ENCODE results near the gene VSNL1. TPM values are rescaled to one million over a fixed set of nuclear protein-coding genes. Genes with fewer than 3 reads are reported as not detected.

The VSNL1 gene
- total and polyA plus RNA-seq, 10 of the 15 experiments (the other 5 are each of a cell fraction or from before 2014, with no cell fraction given), result 0.04 to 0.30 (median 0.12) TPM; not detected in 4

GRCh38 chr2:17646838-17647701 is 106.6 kb downstream of the VSNL1 start:
- Histone ChIP-seq H2AFZ (ENCODE audit: control insufficient read depth, low read depth, low read length) (no peak overlapping the region), H3K27me3 (replicated peaks in 1 of 2; ENCODE audit: control insufficient read depth in 2 of 2, insufficient read depth in 2 of 2, low read length in 1 of 2) (no peaks in the 10 kb centered on the region), H3K27ac (ENCODE audit: control insufficient read depth, insufficient read depth) (no peak overlapping the region), H3K36me3 (ENCODE audit: control insufficient read depth in 2 of 2, insufficient read depth in 2 of 2, low read length in 1 of 2) (no peaks in the 10 kb centered on the region), H3K4me1 (ENCODE audit: control insufficient read depth, insufficient read depth, low read length) (peaks cover 3% of the 10 kb centered on the region), H3K4me3 (no peak overlapping the region), H3K4me2 (ENCODE audit: control insufficient read depth, insufficient read depth) (no peak overlapping the region; the same call in 1 of the 2 replicates), H3K79me2 (ENCODE audit: control insufficient read depth, insufficient read depth, low read length) (no peaks in the 10 kb centered on the region), H3K9ac (ENCODE audit: control insufficient read depth, insufficient read depth, low read length) (no peak overlapping the region), H4K20me1 (ENCODE audit: control insufficient read depth, insufficient read depth) (no peaks in the 10 kb centered on the region), H3K9me3 (replicated peaks; ENCODE audit: control insufficient read depth, insufficient read depth, low read length) (no peaks in the 10 kb centered on the region)
- in situ Hi-C loops (cut with MboI), result no loop called here
- RAD21 ChIA-PET (ENCODE audit: unreplicated experiment), result interaction anchor here (1.0 to 7.1 kb wide), 8 partner anchors 9 to 470 kb away, joined by 3 to 138 read pairs (median 7); partner anchors contain the start of gene RAD51AP2
- CTCF ChIA-PET, result interaction anchor here (0.7 to 24.9 kb wide), 16 partner anchors 11 to 503 kb away, joined by 3 to 604 read pairs (median 6); no protein-coding TSS in a partner anchor
- DNase-seq (ENCODE audit: low read depth, low spot score) (no peak), FAIRE-seq (no peak), ATAC-seq (no peak)
- BruUV-seq (replicated peaks), result no TSS peak
- intact Hi-C loops (cut with micrococcal nuclease; ENCODE audit: unreplicated experiment), result loop anchor here (1.0 to 2.0 kb wide), 3 partner anchors 11 to 128 kb away; partner anchors contain the start of gene RAD51AP2
- SMC1A ChIA-PET (ENCODE audit: uncharacterized antibody, unreplicated experiment), result interaction anchor here (1.1 to 6.7 kb wide), 9 partner anchors 9 to 534 kb away, joined by 3 to 165 read pairs (median 6); no protein-coding TSS in a partner anchor
- POLR2A ChIA-PET, result no interaction called here
- 68% methylated on average over 5 of the region's 5 CpGs for WGBS (ENCODE audit: insufficient coverage, insufficient replicate concordance, low lambda C conversion rate, missing lambda C conversion rate)
- TF ChIP-seq HCFC1 (IDR thresholded peaks at IDR 0.05; ENCODE audit: low read length), result no peak
- no peak for TF ChIP-seq EGR1 (IDR thresholded peaks at IDR 0.05; ENCODE audit: borderline replicate concordance in 1 of 2, low read depth in 2 of 2, low read length in 2 of 2)
- no peak for TF ChIP-seq SUZ12 (IDR thresholded peaks at IDR 0.05; ENCODE audit: unreplicated experiment)
- no peak for TF ChIP-seq PAX8 (IDR thresholded peaks at IDR 0.05)
- no peak for TF ChIP-seq NKRF (conservative IDR thresholded peaks at IDR 0.05)
- no peak for TF ChIP-seq MTA2 (IDR thresholded peaks at IDR 0.05; ENCODE audit: low read depth)
- no peak for TF ChIP-seq ETV6 (conservative IDR thresholded peaks at IDR 0.05 in 1 of 2, IDR thresholded peaks at IDR 0.05 in 1 of 2; ENCODE audit: borderline replicate concordance in 1 of 2, low read depth in 1 of 2)
- no peak for TF ChIP-seq CREB1 (IDR thresholded peaks at IDR 0.05; ENCODE audit: low read depth)

Measured in GM12878 (cell line).